ENCODE measurements around the gene TSR3. TPM values are rescaled to one million over a fixed set of nuclear protein-coding genes. Genes with fewer than 3 reads are reported as not detected.

The TSR3 gene
- total and polyA plus RNA-seq, 11 donors: 46.3 to 108 (median 60.0) TPM

DNA sequence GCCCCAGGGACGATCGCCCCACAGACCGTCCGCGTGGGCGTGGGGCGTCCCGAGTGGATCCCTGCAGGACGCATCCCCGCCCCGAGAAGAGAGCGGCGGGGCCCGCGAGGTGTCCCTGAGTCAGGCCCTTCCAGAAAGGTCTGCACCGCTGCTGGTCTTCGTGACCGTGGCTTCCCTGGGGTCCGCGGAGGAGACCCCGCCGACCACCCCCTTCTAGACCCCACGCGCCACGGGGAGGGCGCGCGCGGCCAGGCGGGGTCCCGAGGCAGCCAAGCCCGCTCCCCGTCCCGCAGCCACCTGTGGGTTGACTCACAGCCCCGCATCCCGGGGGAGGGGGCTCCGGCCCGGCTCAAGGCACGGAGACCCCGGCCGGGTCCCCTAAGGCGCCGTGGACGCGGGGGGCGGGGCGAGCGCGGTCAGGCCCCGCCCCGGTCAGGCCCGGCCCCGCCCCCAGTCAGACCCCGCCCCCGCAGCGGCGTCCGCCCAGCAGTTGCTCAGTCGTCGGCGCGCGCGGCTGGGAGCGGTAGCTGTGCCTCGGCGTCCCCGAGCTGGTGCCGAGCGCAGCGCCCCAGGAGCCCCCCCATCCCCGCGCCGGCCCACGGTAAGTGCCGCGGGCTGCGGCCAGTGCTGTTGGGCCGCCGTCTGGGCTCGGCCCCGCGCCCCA is 18.4 kb downstream of the TSR3 start, which contains the start of gene BAIAP3:
TSS of gene BAIAP3 (plus strand) at position 497 of the 664 bp plus-strand sequence. CDS start 4,905 bp downstream, outside the sequence.
- Histone ChIP-seq H3K4me3 (peak within 1 kb of the TSS; percentile 41 to 65 (median 56)), H3K4me1 (peaks cover 0 to 38% (median 25%) of the 10 kb centered on the region in 12 donors), H3K36me3 (no peaks in the 10 kb centered on the region), H3K9me3 (peaks cover 0 to 6% (median 0%) of the 10 kb centered on the region in 12 donors), H3K27ac (peak within 1 kb of the TSS in 9 of 12 donors; percentile 7 to 83 (median 66)), H3K27me3 (peaks cover 8 to 47% (median 30%) of the 10 kb centered on the region in 9 donors)
- intact Hi-C loops (cut with DNase I): no loop called here
- 2 to 3% methylated on average over 83 of the region's 83 CpGs; no CpG with 5 or more reads in 2 of the 4 donors for WGBS, 4 donors
- TF ChIP-seq, protein P1, sequence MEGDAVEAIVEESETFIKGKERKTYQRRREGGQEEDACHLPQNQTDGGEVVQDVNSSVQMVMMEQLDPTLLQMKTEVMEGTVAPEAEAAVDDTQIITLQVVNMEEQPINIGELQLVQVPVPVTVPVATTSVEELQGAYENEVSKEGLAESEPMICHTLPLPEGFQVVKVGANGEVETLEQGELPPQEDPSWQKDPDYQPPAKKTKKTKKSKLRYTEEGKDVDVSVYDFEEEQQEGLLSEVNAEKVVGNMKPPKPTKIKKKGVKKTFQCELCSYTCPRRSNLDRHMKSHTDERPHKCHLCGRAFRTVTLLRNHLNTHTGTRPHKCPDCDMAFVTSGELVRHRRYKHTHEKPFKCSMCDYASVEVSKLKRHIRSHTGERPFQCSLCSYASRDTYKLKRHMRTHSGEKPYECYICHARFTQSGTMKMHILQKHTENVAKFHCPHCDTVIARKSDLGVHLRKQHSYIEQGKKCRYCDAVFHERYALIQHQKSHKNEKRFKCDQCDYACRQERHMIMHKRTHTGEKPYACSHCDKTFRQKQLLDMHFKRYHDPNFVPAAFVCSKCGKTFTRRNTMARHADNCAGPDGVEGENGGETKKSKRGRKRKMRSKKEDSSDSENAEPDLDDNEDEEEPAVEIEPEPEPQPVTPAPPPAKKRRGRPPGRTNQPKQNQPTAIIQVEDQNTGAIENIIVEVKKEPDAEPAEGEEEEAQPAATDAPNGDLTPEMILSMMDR (IDR thresholded peaks at IDR 0.05): no peak
- peak in 1 of 2 donors; percentile 67 for TF ChIP-seq POLR2A (IDR thresholded peaks at IDR 0.05)
- DNase-seq: peak in 3 of 5 donors; percentile 53 to 58 (median 58)
- peak; percentile 15 to 83 (median 58) for ATAC-seq

DNA sequence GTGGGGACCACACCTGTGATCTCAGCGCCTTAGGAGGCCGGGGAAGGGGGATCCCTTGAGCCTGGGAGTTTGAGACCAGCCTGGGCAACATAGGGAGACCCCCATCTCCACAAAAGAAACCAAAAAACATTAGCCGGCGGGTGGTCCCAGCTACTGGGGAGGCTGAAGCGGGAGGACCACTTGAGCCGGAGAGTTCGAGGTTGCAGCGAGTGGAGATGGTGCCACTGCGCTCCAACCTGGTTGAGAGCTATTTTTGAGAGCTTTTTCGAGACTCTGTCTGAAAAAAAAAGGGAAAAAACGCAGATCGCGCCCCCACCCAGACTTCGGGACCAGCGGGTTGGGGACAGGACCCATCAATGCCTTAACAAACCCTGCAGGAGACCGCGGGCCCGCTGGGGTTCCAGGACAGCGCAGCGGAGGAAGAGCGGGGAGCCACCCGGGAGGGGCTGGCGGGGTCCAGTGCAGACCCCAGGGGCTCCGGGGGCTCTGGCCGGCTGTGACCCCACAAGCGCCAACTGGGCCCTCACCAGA is 19.0 kb downstream of the TSR3 start:
- WGBS, 4 donors: 5 to 7% (median 6%) methylated on average over 22 to 26 of the region's 26 CpGs
- Histone ChIP-seq H3K27ac (peak overlapping the region in 9 of 12 donors; percentile 7 to 83 (median 66)), H3K9me3 (peaks cover 0 to 6% (median 0%) of the 10 kb centered on the region in 12 donors), H3K36me3 (no peaks in the 10 kb centered on the region), H3K4me3 (peak overlapping the region; percentile 41 to 65 (median 56)), H3K27me3 (peaks cover 8 to 47% (median 30%) of the 10 kb centered on the region in 9 donors), H3K4me1 (peaks cover 0 to 38% (median 25%) of the 10 kb centered on the region in 12 donors)
- no peak for TF ChIP-seq POLR2A (IDR thresholded peaks at IDR 0.05)
- TF ChIP-seq, protein P1 (IDR thresholded peaks at IDR 0.05): no peak
- DNase-seq (no peak), ATAC-seq (peak in 1 of 4 donors; percentile 5)
- intact Hi-C loops (cut with DNase I): no loop called here

DNA sequence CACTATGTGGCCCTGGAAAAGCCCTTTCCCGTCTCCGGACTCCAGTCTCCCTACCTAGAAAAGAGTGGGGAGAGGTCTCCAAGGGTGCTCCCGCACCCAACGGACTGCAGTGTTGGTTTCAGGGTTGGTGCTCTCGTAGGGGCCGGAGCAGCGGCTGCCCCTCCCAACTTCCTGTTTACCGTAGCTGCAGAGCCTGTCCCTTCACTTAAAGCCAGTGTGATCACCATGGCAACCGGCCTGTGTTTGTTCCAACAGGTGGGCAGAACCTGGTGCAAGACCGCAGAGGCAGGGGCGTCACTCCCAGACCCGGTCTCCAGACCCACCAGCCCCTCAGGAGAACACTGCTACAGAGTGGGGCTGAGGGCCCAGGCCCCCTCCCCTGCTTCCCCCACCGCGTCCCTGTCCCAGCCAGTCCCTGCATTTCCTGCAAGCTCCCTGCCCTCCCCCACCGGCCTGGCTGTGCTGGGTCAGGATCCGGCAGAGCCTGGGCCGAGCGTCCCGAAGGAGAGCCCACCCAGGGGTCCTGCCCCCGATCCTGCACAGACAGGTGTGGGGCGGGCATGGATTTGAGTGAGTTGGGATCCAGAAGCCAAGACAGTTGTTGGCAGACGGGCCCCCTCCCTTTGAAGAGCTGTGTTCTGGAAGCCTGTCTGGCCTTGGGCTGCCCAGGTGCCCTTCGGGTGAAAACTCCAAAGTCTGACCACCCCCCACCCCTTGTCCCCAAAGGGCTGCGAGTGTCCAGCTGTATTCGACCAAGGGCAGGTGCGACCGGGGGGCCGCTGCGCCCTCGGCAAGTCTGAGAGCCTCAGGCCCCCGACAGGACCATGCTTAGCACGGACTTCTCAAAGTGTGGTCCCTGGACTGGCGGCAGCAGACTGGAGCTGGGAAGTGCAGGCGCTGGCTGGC is 19.7 kb downstream of the TSR3 start:
- H3K27me3 ChIP-seq: peaks cover 8 to 47% (median 30%) of the 10 kb centered on the region in 9 donors
- WGBS, 4 donors: 4 to 5% (median 4%) methylated on average over 22 to 34 of the region's 34 CpGs
- H3K4me3 ChIP-seq: peak overlapping the region in 11 of 12 donors; percentile 41 to 65 (median 57)
- H3K4me1 ChIP-seq: peaks cover 0 to 45% (median 25%) of the 10 kb centered on the region in 12 donors
- intact Hi-C loops (cut with DNase I): no loop called here
- no peaks in the 10 kb centered on the region for H3K36me3 ChIP-seq
- ATAC-seq (peak; percentile 19 to 76 (median 46)), DNase-seq (peak; percentile 62 to 80 (median 73))
- peak overlapping the region in 10 of 12 donors; percentile 30 to 83 (median 63) for H3K27ac ChIP-seq
- TF ChIP-seq, protein P1 (IDR thresholded peaks at IDR 0.05): no peak
- TF ChIP-seq POLR2A (IDR thresholded peaks at IDR 0.05): peak in 1 of 2 donors; percentile 40
- peaks cover 0 to 6% (median 0%) of the 10 kb centered on the region in 12 donors for H3K9me3 ChIP-seq

Data from heart left ventricle (tissue), 16 donors.